ENCODE measurements around the gene ANKAR.
A peak's percentile ranks its signal among the peaks of the same experiment; 100 is the strongest.

ANKAR gene

GRCh38 chr2:189674374-189675112, at the start of gene ANKAR:
Gene ANKAR (plus strand): TSS chr2:189674670. CDS start chr2:189676491, 1,821 bp downstream.
- H3K9me3 ChIP-seq (ENCODE audit: control insufficient read depth, insufficient read depth, low read length), result no peaks in the 10 kb centered on the region
- H3K9ac ChIP-seq (ENCODE audit: low read depth, low read length), result peak within 1 kb of the TSS; percentile 91
- H3K27me3 ChIP-seq (ENCODE audit: control insufficient read depth, insufficient read depth, low read length), result peaks cover 11% of the 10 kb centered on the region
- H3K4me1 ChIP-seq (ENCODE audit: control insufficient read depth, insufficient read depth, low read length), result peaks cover 4% of the 10 kb centered on the region
- peak within 1 kb of the TSS; percentile 87 for H3K4me3 ChIP-seq (ENCODE audit: low read depth, low read length)
- H3K36me3 ChIP-seq (ENCODE audit: control insufficient read depth, insufficient read depth, low read length), result no peaks in the 10 kb centered on the region

- H3K9ac ChIP-seq (ENCODE audit: low read depth, low read length), result no peak overlapping the region
- H3K36me3 ChIP-seq (ENCODE audit: control insufficient read depth, insufficient read depth, low read length), result no peaks in the 10 kb centered on the region
- no peaks in the 10 kb centered on the region for H3K9me3 ChIP-seq (ENCODE audit: control insufficient read depth, insufficient read depth, low read length)
- H3K4me3 ChIP-seq (ENCODE audit: low read depth, low read length), result no peak overlapping the region
- no peaks in the 10 kb centered on the region for H3K27me3 ChIP-seq (ENCODE audit: control insufficient read depth, insufficient read depth, low read length)
- peaks cover 2% of the 10 kb centered on the region for H3K4me1 ChIP-seq (ENCODE audit: control insufficient read depth, insufficient read depth, low read length)
Measured at GRCh38 chr2:189625636-189626035, 48.8 kb upstream of the ANKAR start.

- no peaks in the 10 kb centered on the region for H3K36me3 ChIP-seq (ENCODE audit: control insufficient read depth, insufficient read depth, low read length)
- no peaks in the 10 kb centered on the region for H3K9me3 ChIP-seq (ENCODE audit: control insufficient read depth, insufficient read depth, low read length)
- peaks cover 2% of the 10 kb centered on the region for H3K4me1 ChIP-seq (ENCODE audit: control insufficient read depth, insufficient read depth, low read length)
- H3K27me3 ChIP-seq (ENCODE audit: control insufficient read depth, insufficient read depth, low read length), result no peaks in the 10 kb centered on the region
- no peak overlapping the region for H3K9ac ChIP-seq (ENCODE audit: low read depth, low read length)
- H3K4me3 ChIP-seq (ENCODE audit: low read depth, low read length), result no peak overlapping the region
Measured at GRCh38 chr2:189627789-189628188, 46.7 kb upstream of the ANKAR start.

GRCh38 chr2:189628817-189629530, 45.5 kb upstream of the ANKAR start:
- H3K4me1 ChIP-seq (ENCODE audit: control insufficient read depth, insufficient read depth, low read length), result peaks cover 2% of the 10 kb centered on the region
- H3K27me3 ChIP-seq (ENCODE audit: control insufficient read depth, insufficient read depth, low read length), result no peaks in the 10 kb centered on the region
- H3K36me3 ChIP-seq (ENCODE audit: control insufficient read depth, insufficient read depth, low read length), result no peaks in the 10 kb centered on the region
- no peak overlapping the region for H3K4me3 ChIP-seq (ENCODE audit: low read depth, low read length)
- no peaks in the 10 kb centered on the region for H3K9me3 ChIP-seq (ENCODE audit: control insufficient read depth, insufficient read depth, low read length)
- no peak overlapping the region for H3K9ac ChIP-seq (ENCODE audit: low read depth, low read length)

GRCh38 chr2:189629531-189630453, 44.7 kb upstream of the ANKAR start:
- H3K27me3 ChIP-seq (ENCODE audit: control insufficient read depth, insufficient read depth, low read length), result no peaks in the 10 kb centered on the region
- no peak overlapping the region for H3K9ac ChIP-seq (ENCODE audit: low read depth, low read length)
- H3K4me3 ChIP-seq (ENCODE audit: low read depth, low read length), result no peak overlapping the region
- H3K36me3 ChIP-seq (ENCODE audit: control insufficient read depth, insufficient read depth, low read length), result no peaks in the 10 kb centered on the region
- no peaks in the 10 kb centered on the region for H3K4me1 ChIP-seq (ENCODE audit: control insufficient read depth, insufficient read depth, low read length)
- H3K9me3 ChIP-seq (ENCODE audit: control insufficient read depth, insufficient read depth, low read length), result no peaks in the 10 kb centered on the region

GRCh38 chr2:189631849-189632248, 42.6 kb upstream of the ANKAR start:
- no peak overlapping the region for H3K4me3 ChIP-seq (ENCODE audit: low read depth, low read length)

GRCh38 chr2:189633392-189633811, 41.1 kb upstream of the ANKAR start:
- H3K9me3 ChIP-seq (ENCODE audit: control insufficient read depth, insufficient read depth, low read length), result no peaks in the 10 kb centered on the region
- H3K4me3 ChIP-seq (ENCODE audit: low read depth, low read length), result peak overlapping the region; percentile 11
- no peak overlapping the region for H3K9ac ChIP-seq (ENCODE audit: low read depth, low read length)
- H3K27me3 ChIP-seq (ENCODE audit: control insufficient read depth, insufficient read depth, low read length), result no peaks in the 10 kb centered on the region
- no peaks in the 10 kb centered on the region for H3K36me3 ChIP-seq (ENCODE audit: control insufficient read depth, insufficient read depth, low read length)
- no peaks in the 10 kb centered on the region for H3K4me1 ChIP-seq (ENCODE audit: control insufficient read depth, insufficient read depth, low read length)

More at GRCh38 chr2:189631849-189632248, 42.6 kb upstream of the ANKAR start:
- Histone ChIP-seq H3K9ac (ENCODE audit: low read depth, low read length) (no peak overlapping the region), H3K9me3 (ENCODE audit: control insufficient read depth, insufficient read depth, low read length) (no peaks in the 10 kb centered on the region), H3K4me1 (ENCODE audit: control insufficient read depth, insufficient read depth, low read length) (no peaks in the 10 kb centered on the region), H3K27me3 (ENCODE audit: control insufficient read depth, insufficient read depth, low read length) (no peaks in the 10 kb centered on the region), H3K36me3 (ENCODE audit: control insufficient read depth, insufficient read depth, low read length) (no peaks in the 10 kb centered on the region)

- no peaks in the 10 kb centered on the region for H3K4me1 ChIP-seq (ENCODE audit: control insufficient read depth, insufficient read depth, low read length)
- no peaks in the 10 kb centered on the region for H3K36me3 ChIP-seq (ENCODE audit: control insufficient read depth, insufficient read depth, low read length)
- no peak overlapping the region for H3K4me3 ChIP-seq (ENCODE audit: low read depth, low read length)
- H3K9me3 ChIP-seq (ENCODE audit: control insufficient read depth, insufficient read depth, low read length), result no peaks in the 10 kb centered on the region
- H3K9ac ChIP-seq (ENCODE audit: low read depth, low read length), result no peak overlapping the region
- H3K27me3 ChIP-seq (ENCODE audit: control insufficient read depth, insufficient read depth, low read length), result no peaks in the 10 kb centered on the region
Measured at GRCh38 chr2:189635353-189635752, 39.1 kb upstream of the ANKAR start.

- no peaks in the 10 kb centered on the region for H3K36me3 ChIP-seq (ENCODE audit: control insufficient read depth, insufficient read depth, low read length)
- no peak overlapping the region for H3K9ac ChIP-seq (ENCODE audit: low read depth, low read length)
- no peaks in the 10 kb centered on the region for H3K9me3 ChIP-seq (ENCODE audit: control insufficient read depth, insufficient read depth, low read length)
- no peak overlapping the region for H3K4me3 ChIP-seq (ENCODE audit: low read depth, low read length)
- H3K4me1 ChIP-seq (ENCODE audit: control insufficient read depth, insufficient read depth, low read length), result peaks cover 3% of the 10 kb centered on the region
- no peaks in the 10 kb centered on the region for H3K27me3 ChIP-seq (ENCODE audit: control insufficient read depth, insufficient read depth, low read length)
Measured at GRCh38 chr2:189638301-189639006, 36.0 kb upstream of the ANKAR start.

- H3K27me3 ChIP-seq (ENCODE audit: control insufficient read depth, insufficient read depth, low read length), result no peaks in the 10 kb centered on the region
- peaks cover 3% of the 10 kb centered on the region for H3K4me1 ChIP-seq (ENCODE audit: control insufficient read depth, insufficient read depth, low read length)
- H3K9ac ChIP-seq (ENCODE audit: low read depth, low read length), result no peak overlapping the region
- no peaks in the 10 kb centered on the region for H3K9me3 ChIP-seq (ENCODE audit: control insufficient read depth, insufficient read depth, low read length)
- no peaks in the 10 kb centered on the region for H3K36me3 ChIP-seq (ENCODE audit: control insufficient read depth, insufficient read depth, low read length)
- no peak overlapping the region for H3K4me3 ChIP-seq (ENCODE audit: low read depth, low read length)
Measured at GRCh38 chr2:189639007-189639609, 35.4 kb upstream of the ANKAR start.

GRCh38 chr2:189641002-189641401, 33.5 kb upstream of the ANKAR start:
- no peaks in the 10 kb centered on the region for H3K9me3 ChIP-seq (ENCODE audit: control insufficient read depth, insufficient read depth, low read length)
- H3K4me1 ChIP-seq (ENCODE audit: control insufficient read depth, insufficient read depth, low read length), result peaks cover 3% of the 10 kb centered on the region
- H3K27me3 ChIP-seq (ENCODE audit: control insufficient read depth, insufficient read depth, low read length), result no peaks in the 10 kb centered on the region
- no peaks in the 10 kb centered on the region for H3K36me3 ChIP-seq (ENCODE audit: control insufficient read depth, insufficient read depth, low read length)
- no peak overlapping the region for H3K4me3 ChIP-seq (ENCODE audit: low read depth, low read length)
- H3K9ac ChIP-seq (ENCODE audit: low read depth, low read length), result no peak overlapping the region

Data from iPS-15b (cell line).